GM13977 (cell line): ENCODE data around the gene CCDC172.
"Not testable (repeated sequence)": the region's sequence is repeated elsewhere in the genome, so short reads cannot be mapped to it uniquely, and the experiment has no call there.

Source experiments
- DNase-seq: peaks from one replicate; pipeline ENCODE4 v3.0.0; 2012; ENCODE audit warnings: low spot score
- CTCF ChIP-seq: IDR thresholded peaks from 2 replicates; pipeline ENCODE4 v1.5.1; 2012; ENCODE audit warnings: mild to moderate bottlenecking, control low read depth; ENCODE audit not compliant: insufficient read depth; ENCODE audit errors: extremely low read depth, missing control alignments
- in situ Hi-C: fragments of 300-500 bp; cut with MboI; formaldehyde crosslinking; loops from one replicate; pipeline ENCODE4 v1.12.0; 2022; ENCODE audit warnings: low sequenced_read_pairs, low pct_unique_long_range_greater_than_20kb, mixed read lengths, inconsistent platforms; ENCODE audit not compliant: unreplicated experiment

The CCDC172 gene

GRCh38 chr10:116356833-116357232, 32.6 kb downstream of the CCDC172 start:
- in situ Hi-C loops, result no loop called here
- no peak for TF ChIP-seq CTCF
- DNase-seq, result no peak

- no peak for DNase-seq
- in situ Hi-C loops, result no loop called here
- TF ChIP-seq CTCF, result no peak
Observed at GRCh38 chr10:116364868-116365267, 40.6 kb downstream of the CCDC172 start.

GRCh38 chr10:116371737-116372136, 47.5 kb downstream of the CCDC172 start:
- in situ Hi-C loops, result no loop called here
- no peak for DNase-seq
- TF ChIP-seq CTCF, result no peak

- DNase-seq, result no peak
- TF ChIP-seq CTCF, result no peak
- in situ Hi-C loops, result no loop called here
Observed at GRCh38 chr10:116382290-116382689, 58.0 kb downstream of the CCDC172 start.

GRCh38 chr10:116385311-116385710, 61.1 kb downstream of the CCDC172 start:
- in situ Hi-C loops, result no loop called here
- DNase-seq, result no peak
- no peak for TF ChIP-seq CTCF

GRCh38 chr10:116385994-116386809, 62.0 kb downstream of the CCDC172 start:
- in situ Hi-C loops, result no loop called here
- TF ChIP-seq CTCF, result peak; percentile 44
- no peak for DNase-seq

GRCh38 chr10:116393246-116393831, 69.1 kb downstream of the CCDC172 start:
- in situ Hi-C loops, DNase-seq: not testable (repeated sequence)
